ENCODE results near the gene KLHL21. TPM values are rescaled to one million over a fixed set of nuclear protein-coding genes. Genes with fewer than 3 reads are reported as not detected.
A peak's percentile ranks its signal among the peaks of the same experiment; 100 is the strongest.

Gene KLHL21
- total and polyA plus RNA-seq, 11 donors, result 28.6 to 179 (median 65.4) TPM

DNA sequence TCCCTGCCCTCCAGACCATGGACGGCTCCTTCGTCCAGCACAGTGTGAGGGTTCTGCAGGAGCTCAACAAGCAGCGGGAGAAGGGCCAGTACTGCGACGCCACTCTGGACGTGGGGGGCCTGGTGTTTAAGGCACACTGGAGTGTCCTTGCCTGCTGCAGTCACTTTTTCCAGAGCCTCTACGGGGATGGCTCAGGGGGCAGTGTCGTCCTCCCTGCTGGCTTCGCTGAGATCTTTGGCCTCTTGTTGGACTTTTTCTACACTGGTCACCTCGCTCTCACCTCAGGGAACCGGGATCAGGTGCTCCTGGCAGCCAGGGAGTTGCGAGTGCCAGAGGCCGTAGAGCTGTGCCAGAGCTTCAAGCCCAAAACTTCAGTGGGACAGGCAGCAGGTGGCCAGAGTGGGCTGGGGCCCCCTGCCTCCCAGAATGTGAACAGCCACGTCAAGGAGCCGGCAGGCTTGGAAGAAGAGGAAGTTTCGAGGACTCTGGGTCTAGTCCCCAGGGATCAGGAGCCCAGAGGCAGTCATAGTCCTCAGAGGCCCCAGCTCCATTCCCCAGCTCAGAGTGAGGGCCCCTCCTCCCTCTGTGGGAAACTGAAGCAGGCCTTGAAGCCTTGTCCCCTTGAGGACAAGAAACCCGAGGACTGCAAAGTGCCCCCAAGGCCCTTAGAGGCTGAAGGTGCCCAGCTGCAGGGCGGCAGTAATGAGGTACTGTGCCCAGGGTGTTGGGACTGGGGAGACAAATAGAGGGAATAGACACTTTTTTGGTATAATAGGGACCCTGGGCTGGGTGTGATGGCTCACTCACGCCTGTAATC is 21.9 kb downstream of the KLHL21 start:
- Histone ChIP-seq H3K36me3 (peaks cover 0 to 5% (median 0%) of the 10 kb centered on the region in 9 donors), H3K27ac (peak overlapping the region; percentile 45 to 97 (median 91)), H3K27me3 (no peaks in the 10 kb centered on the region), H3K4me1 (peaks cover 6 to 65% (median 38%) of the 10 kb centered on the region in 12 donors), H3K9me3 (no peaks in the 10 kb centered on the region), H3K4me3 (peak overlapping the region; percentile 65 to 97 (median 83))
- intact Hi-C loops (cut with DNase I), result loop anchor here in 1 of 10 donors (2.0 kb wide), 1 partner anchor 20 kb away; no protein-coding TSS in a partner anchor
- TF ChIP-seq POLR2A (IDR thresholded peaks at IDR 0.05) (no peak), CTCF (IDR thresholded peaks at IDR 0.05) (peak in 2 of 12 donors; percentile 6 to 21)
- DNase-seq, result peak in 1 of 5 donors; percentile 44
- ATAC-seq, result no peak
- WGBS, 4 donors, result 25 to 34% (median 31%) methylated on average over 16 to 19 of the region's 19 CpGs

DNA sequence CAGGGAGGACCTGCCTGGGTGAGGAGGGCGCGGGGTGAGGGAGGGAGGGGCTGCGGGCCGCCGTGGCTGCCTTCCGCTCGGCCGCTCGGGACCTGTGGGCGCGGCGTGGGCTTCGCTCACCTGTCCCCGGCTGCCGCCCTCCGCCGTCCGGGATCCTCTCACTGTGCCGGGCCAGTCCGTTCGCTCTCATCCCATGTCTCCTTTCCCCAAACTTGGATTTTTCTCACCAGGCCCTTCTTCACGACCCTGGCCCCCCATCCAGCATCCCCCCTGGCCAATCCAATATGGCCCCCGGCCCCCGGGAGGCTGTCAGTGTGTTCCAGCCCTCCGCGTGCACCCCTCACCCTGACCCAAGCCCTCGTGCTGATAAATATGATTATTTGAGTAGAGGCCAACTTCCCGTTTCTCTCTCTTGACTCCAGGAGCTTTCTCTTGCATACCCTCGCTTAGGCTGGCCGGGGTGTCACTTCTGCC is 22.5 kb downstream of the KLHL21 start:
- H3K27me3 ChIP-seq, result no peaks in the 10 kb centered on the region
- WGBS, 4 donors, result 1% methylated on average over 21 to 30 of the region's 30 CpGs
- H3K36me3 ChIP-seq, result peaks cover 0 to 5% (median 0%) of the 10 kb centered on the region in 9 donors
- intact Hi-C loops (cut with DNase I), result loop anchor here in 1 of 10 donors (2.0 kb wide), 1 partner anchor 21 kb away; no protein-coding TSS in a partner anchor
- TF ChIP-seq POLR2A (IDR thresholded peaks at IDR 0.05), result no peak
- TF ChIP-seq CTCF (IDR thresholded peaks at IDR 0.05), result no peak
- H3K9me3 ChIP-seq, result no peaks in the 10 kb centered on the region
- peak overlapping the region; percentile 79 to 97 (median 91) for H3K27ac ChIP-seq
- H3K4me3 ChIP-seq, result peak overlapping the region; percentile 65 to 97 (median 83)
- peak in 2 of 4 donors; percentile 0 to 4 for ATAC-seq
- no peak for DNase-seq
- peaks cover 6 to 58% (median 37%) of the 10 kb centered on the region in 12 donors for H3K4me1 ChIP-seq

- Histone ChIP-seq H3K4me1 (peaks cover 6 to 52% (median 35%) of the 10 kb centered on the region in 12 donors), H3K9me3 (no peaks in the 10 kb centered on the region), H3K27me3 (no peaks in the 10 kb centered on the region), H3K27ac (peak within 1 kb of the TSS; percentile 79 to 97 (median 91)), H3K4me3 (peak within 1 kb of the TSS; percentile 65 to 97 (median 83)), H3K36me3 (peaks cover 0 to 5% (median 0%) of the 10 kb centered on the region in 9 donors)
- 4 to 14% (median 11%) methylated on average over 43 to 58 of the region's 58 CpGs for WGBS, 4 donors
- intact Hi-C loops (cut with DNase I), result loop anchor here in 1 of 10 donors (2.0 kb wide), 3 partner anchors 21 to 45 kb away; partner anchors contain the start of genes NOL9, TAS1R1 and THAP3
- peak; percentile 92 to 95 for TF ChIP-seq POLR2A (IDR thresholded peaks at IDR 0.05)
- TF ChIP-seq CTCF (IDR thresholded peaks at IDR 0.05), result no peak
- ATAC-seq (peak; percentile 95 to 98 (median 98)), DNase-seq (peak; percentile 99 to 100 (median 100))
These were observed 23.1 kb downstream of the KLHL21 start, which contains the start of gene ZBTB48 for GRCh38 chr1:6579374-6580118. Gene ZBTB48 (plus strand): TSS chr1:6579994. CDS start chr1:6580610, 616 bp downstream.

Measured in heart left ventricle (tissue), 16 donors.